Uterine smooth muscle cell (primary cell): Measurements from ENCODE around the gene ZFR2. TPM values are rescaled to one million over a fixed set of nuclear protein-coding genes. Genes with fewer than 3 reads are reported as not detected.

Experiments used
- total RNA-seq: library from RNA; depleted of rRNA; stranded (reverse); fragments of >200 nt; gene quantifications from 2 replicates; pipeline ENCODE4 v1.2.3, GENCODE V29; 2014

The ZFR2 gene
- total RNA-seq, result not detected in 2 replicates

DNA sequence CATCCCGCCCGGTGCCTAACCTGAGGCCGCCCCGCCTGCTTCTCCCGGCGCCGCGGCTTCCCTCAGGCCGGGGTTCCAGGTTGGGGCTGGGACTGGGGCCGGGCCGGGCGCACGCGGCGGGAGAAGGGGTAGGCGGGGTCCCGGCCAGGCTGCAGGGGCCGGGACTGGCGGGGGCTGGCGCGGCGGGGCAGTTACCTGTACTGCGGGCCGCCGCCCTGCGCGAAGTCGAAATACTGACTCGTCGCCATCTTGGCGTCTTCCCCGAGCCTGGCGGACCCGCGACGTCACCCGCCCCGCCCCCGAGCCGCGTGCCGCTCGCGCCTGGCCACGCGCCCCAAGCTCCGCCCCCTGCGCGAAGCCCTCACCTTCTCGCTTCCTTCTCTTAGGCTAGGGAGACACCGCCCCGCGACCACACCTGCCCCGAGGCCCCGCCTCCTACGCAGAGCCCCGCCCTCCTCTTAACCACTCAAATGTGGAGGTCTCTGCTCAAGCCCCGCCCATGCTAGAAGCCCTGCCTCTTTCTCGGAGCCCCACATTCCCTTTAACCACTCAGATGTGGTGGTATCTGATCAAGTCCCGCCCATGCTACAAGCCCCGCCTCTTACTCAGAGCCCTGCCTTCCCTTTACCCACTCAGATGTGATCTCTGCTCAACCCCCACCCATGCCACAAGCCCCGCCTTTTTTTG is at the start of gene ZFR2:
ZFR2 (minus strand) TSS at position 269 of the 687 bp plus-strand sequence; CDS start at position 248, 21 bp downstream.

DNA sequence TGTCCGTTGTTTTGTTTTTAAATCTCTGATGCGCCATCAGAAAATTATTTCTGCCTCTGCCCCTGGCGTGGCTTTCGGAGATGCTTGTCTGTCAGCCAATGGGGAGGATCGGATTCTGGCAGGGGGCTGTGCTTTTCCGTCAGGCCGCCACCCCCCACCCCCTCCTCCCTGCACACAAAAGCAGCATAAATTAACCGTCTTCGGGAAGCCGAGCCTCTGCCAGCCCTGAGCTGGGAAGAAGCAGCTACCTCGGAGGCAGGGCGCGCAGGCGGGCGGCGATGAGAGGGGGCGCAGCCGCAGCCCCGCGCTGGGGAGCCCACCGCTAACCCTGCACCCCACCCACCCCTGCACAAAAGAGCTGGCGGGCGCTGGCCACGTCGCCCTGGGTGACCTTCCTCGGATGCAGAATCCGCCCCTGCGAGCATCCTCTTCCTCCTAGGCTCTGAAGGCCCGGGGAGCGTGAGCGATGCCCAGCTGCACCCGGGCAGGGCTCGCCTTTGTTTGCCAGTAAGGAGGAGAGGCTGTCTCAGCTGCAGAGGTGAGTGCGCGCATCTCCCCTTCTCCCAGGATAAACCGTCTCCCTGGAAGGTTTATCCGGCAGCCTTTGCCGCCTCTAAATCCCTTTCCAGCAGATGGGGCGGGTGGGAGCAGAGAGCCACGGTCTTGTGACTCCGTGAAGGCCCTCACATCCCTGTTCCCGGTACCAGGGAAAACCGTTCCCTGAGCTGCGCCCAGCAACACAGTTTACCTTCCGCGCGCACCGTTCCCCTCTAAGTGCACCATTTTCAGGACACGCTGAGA is 11.8 kb upstream of the ZFR2 start, which contains the start of gene ATCAY:
ATCAY (plus strand) TSS at position 215 of the 801 bp plus-strand sequence. CDS start 5,083 bp downstream, outside the sequence.

DNA sequence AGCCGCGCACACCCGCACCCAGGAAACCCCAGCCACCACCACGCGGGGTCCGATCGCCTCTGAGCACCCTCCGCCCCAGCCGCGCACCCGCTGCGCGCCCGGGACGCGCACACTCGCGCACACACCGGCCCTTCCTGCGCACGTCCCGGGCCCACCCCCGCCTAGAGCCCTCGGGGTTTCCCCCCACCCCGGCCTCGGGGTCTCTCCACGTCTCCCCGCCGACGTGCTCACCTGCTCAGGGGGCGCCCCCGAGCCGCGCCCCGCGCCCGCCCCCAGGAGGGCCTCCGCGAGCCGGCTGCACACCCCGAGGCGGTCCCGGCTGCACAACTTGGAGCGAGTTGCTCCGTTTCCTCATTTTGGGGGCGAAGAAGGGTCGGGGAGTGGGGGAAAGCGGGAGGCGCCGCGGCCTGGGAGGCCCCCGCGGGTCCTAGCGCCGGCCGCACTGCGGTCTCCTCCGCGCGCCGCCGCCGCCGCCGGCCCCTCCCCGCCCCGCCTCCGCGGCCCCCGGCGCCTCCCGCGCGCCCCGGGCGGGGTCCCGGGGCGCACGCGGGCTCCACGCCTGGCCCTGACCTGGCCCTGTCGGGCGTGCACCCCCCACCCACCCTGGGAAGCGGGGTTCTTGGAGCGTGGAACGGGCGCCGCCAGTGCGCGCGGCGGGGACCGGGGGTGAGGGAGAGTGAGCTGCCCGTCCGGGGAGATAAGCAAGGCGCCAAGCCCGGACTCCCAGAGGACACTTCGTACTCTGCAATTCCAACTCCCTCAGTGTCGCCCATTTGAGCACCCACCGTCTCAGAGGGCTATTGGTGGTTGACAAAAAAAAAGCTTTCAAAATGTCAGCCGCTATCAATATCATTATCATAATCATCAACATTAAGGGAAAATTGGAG is 82.7 kb downstream of the ZFR2 start, which contains the start of gene MATK:
MATK (minus strand) TSS at position 444 of the 887 bp plus-strand sequence. CDS start 1,246 bp downstream, outside the sequence.

DNA sequence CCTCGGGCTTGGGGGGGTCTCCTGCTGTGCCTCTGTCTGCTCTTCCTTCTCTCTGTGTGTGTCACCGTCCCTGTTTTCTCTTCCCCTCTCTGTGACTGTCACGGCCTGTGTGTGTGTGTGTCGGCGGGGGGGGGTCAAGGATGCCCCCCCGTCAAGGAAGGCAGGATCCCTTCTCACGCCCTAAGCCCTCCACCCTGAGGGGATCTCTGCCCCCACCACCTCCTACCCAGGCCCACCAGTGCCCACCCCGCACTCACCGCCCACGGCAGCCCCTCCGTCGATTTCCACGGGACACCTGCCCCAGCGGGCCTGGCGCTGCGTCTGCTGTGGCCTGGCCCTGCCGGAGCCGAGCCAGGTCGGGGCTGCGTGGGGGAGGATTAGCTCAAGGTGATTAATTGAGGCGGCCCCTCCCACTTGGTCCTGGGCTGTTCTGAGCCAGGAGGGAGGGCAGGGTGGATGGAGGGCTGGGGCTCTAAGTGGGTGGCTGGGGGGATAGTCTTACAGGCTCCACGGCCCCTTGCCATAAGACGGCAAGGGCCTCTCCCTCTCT is 96.9 kb downstream of the ZFR2 start, which contains the start of gene RAX2:
RAX2 (minus strand) TSS at position 323 of the 550 bp plus-strand sequence. CDS start 486 bp downstream, outside the sequence.

DNA sequence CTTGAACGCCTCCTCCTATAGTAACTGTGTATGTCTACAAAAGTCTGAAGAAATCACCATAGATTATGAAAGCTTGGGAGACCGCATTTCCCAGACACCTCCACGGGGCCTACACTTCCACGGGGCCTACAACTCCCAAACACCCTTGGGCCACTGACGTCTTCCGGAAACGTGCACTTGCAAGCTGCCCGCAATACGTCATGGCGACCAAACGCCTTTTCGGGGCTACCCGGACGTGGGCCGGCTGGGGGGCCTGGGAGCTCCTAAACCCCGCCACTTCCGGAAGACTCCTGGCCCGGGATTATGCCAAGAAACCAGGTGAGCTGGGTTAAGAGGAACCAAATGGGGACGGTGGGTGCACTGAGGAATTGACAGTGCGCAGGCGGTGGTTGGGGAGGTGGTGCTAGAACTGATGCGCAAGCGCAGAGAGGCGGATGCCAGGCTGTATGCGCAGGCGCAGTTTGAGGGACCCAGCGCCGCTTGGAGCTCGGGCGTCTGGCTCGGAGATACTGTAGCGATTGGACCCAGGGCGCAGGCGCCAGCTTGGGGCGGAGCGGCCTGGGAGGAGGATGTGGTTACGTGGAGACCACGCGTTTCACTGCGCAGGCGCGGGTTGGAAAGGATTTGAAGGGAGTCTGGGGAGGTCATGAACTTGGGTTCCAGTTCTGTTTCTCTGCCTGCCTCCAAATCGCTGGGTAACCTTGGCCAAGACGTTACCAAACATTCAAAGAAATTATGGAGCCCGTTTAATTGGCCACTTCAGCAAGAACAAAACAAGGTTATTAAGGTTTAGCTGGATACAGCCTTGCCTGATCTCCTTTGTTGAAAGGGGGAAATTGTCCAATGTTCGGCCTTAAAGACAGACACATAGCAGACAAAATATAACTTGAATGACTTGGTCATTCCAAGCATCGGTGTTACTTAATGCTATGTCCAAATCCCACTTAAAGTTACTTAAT is 106.1 kb downstream of the ZFR2 start, which contains the start of gene MRPL54:
MRPL54 (plus strand) TSS at position 182 of the 959 bp plus-strand sequence; CDS start at position 201, 19 bp downstream.

DNA sequence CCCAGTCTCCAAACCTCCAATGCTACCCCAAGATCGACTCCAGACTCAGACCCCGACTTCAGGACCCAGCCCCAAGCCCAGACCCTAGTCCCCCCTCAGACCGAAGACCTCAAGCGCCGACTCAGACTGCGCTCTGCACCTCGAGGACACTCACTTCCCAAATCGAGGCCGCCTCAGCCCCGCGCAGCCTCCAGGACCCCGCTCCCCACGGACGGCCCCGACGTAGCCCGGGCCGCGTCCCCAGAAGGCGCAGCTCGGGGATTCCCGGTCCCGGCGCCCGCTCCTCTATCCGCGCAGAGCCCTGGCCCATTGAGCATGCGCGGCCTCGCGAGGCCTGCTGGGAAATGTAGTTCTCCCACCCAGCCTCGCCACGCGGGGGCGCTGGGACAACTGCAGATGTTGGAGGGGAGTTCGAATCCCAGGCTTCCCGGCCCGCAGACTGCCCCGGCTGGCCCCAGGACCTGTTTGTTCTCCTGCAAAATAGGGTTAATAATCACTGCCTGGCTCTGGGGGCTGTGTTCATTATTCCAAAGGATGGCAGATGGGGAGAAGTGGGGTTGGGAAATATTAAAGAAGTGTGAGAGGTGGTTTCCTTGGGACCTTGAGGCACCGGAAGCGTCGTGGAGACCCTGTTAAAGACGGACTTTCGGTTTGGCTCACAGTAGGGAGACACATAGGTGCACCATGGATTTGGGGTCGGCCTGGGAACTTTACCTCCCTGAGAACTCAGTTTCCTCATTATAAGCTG is 107.3 kb downstream of the ZFR2 start, which contains the start of gene APBA3:
APBA3 (minus strand) TSS at position 311 of the 748 bp plus-strand sequence. CDS start 1,428 bp downstream, outside the sequence.

Other genes with a start within 250 kb of the ZFR2 start
- 29.1 and 34.2 TPM in 2 replicates for gene CACTIN, start 242.2 kb downstream of the ZFR2 start, total RNA-seq
- gene PIP5K1C, start 168.6 kb downstream of the ZFR2 start, total RNA-seq, result 18.8 and 25.5 TPM in 2 replicates
- under 0.01 and 0.12 TPM in 2 replicates for gene TJP3, start 160.7 kb downstream of the ZFR2 start, total RNA-seq
- 19.6 and 20.5 TPM in 2 replicates for gene APBA3, start 107.3 kb downstream of the ZFR2 start, total RNA-seq
- 37.2 and 39.9 TPM in 2 replicates for gene MRPL54, start 106.4 kb downstream of the ZFR2 start, total RNA-seq
- gene RAX2, start 96.8 kb downstream of the ZFR2 start, total RNA-seq, result not detected in 2 replicates
- not detected in 2 replicates for gene MATK, start 82.7 kb downstream of the ZFR2 start, total RNA-seq
- under 0.01 TPM in 1 of 2 replicates, not detected in the other for gene ATCAY, start 11.6 kb upstream of the ZFR2 start, total RNA-seq
- not detected in 2 replicates for gene NMRK2, start 64.0 kb upstream of the ZFR2 start, total RNA-seq
- 133 and 147 TPM in 2 replicates for gene DAPK3, start 102.1 kb upstream of the ZFR2 start, total RNA-seq
- 2,814 and 3,752 TPM in 2 replicates for gene EEF2, start 116.4 kb upstream of the ZFR2 start, total RNA-seq
- gene PIAS4, start 138.7 kb upstream of the ZFR2 start, total RNA-seq, result 10.7 and 12.5 TPM in 2 replicates
- gene ZBTB7A, start 197.9 kb upstream of the ZFR2 start, total RNA-seq, result 28.7 and 29.7 TPM in 2 replicates